ENCODE results near the gene LGALS9.
"Not testable (repeated sequence)": the region's sequence is repeated elsewhere in the genome, so short reads cannot be mapped to it uniquely, and the experiment has no call there.

LGALS9 gene

DNA sequence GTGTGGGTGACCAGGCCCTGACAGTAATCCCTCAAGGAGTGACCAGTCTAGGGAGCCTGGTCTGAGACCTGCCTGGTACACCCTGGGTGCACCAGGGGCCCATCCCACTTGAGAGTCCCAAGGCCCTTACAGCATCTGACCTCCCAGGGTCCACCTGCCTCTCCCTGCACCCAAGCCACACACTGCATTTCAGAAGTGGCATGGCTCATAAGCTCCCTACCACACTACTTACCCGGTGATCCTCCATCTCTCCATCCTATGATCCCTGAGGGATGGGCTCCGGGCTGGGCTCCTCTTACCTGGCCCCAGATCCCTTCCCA, 40.6 kb downstream of the LGALS9 start:
- no peak overlapping the region for H3K4me3 ChIP-seq (ENCODE audit: low read depth, low read length)
- TF ChIP-seq, protein P1, sequence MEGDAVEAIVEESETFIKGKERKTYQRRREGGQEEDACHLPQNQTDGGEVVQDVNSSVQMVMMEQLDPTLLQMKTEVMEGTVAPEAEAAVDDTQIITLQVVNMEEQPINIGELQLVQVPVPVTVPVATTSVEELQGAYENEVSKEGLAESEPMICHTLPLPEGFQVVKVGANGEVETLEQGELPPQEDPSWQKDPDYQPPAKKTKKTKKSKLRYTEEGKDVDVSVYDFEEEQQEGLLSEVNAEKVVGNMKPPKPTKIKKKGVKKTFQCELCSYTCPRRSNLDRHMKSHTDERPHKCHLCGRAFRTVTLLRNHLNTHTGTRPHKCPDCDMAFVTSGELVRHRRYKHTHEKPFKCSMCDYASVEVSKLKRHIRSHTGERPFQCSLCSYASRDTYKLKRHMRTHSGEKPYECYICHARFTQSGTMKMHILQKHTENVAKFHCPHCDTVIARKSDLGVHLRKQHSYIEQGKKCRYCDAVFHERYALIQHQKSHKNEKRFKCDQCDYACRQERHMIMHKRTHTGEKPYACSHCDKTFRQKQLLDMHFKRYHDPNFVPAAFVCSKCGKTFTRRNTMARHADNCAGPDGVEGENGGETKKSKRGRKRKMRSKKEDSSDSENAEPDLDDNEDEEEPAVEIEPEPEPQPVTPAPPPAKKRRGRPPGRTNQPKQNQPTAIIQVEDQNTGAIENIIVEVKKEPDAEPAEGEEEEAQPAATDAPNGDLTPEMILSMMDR (IDR thresholded peaks at IDR 0.05; ENCODE audit: low read depth, low read length), result no peak

- H3K4me3 ChIP-seq (ENCODE audit: low read depth, low read length), result not testable (repeated sequence)
Observed at GRCh38 chr17:27671977-27672480, 41.0 kb downstream of the LGALS9 start.

- no peak overlapping the region for H3K4me3 ChIP-seq (ENCODE audit: low read depth, low read length)
- TF ChIP-seq, protein P1 (IDR thresholded peaks at IDR 0.05; ENCODE audit: low read depth, low read length), result no peak
Observed at GRCh38 chr17:27674335-27674734, 43.3 kb downstream of the LGALS9 start.

DNA sequence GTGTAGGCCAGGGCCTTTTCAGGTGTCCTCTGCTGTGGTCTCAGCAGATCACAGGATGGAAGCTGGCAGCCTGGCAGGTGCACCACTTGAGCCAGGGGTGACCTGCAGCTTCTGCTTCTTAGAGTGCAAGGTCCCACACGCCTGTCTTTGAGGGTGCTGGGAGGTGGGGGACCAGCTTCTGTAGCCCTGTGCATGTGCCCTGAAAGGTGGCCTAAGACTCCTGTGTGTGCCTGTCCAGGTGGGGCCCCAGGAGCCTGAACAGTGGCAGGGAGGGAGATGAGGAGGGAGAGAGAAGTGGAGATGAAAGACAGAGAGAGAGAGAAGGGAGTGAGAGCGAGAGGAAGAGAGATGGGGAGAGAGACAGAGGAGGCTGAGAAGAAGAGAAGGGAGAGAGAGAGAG, 46.2 kb downstream of the LGALS9 start:
- no peak overlapping the region for H3K4me3 ChIP-seq (ENCODE audit: low read depth, low read length)
- TF ChIP-seq, protein P1 (IDR thresholded peaks at IDR 0.05; ENCODE audit: low read depth, low read length), result no peak

DNA sequence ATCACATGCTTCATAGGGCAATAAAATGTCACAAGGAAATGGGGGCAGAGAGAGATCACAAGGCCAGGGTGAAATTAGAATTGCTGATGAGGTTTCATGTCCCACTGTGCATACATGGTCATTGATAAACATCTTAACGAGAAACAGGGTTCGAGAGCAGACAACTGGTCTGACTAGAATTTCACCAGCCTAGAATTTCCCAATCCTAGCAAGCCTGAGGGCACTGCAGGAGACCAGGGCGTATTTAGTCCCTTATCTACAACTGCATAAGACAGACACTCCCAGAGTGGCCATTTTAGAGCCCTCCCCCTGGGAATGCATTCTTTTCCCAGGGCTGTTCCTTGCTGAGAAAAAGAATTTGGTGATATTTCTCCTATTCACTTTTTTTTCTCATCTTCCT, 55.3 kb downstream of the LGALS9 start:
- not testable (repeated sequence) for H3K4me3 ChIP-seq (ENCODE audit: low read depth, low read length)

DNA sequence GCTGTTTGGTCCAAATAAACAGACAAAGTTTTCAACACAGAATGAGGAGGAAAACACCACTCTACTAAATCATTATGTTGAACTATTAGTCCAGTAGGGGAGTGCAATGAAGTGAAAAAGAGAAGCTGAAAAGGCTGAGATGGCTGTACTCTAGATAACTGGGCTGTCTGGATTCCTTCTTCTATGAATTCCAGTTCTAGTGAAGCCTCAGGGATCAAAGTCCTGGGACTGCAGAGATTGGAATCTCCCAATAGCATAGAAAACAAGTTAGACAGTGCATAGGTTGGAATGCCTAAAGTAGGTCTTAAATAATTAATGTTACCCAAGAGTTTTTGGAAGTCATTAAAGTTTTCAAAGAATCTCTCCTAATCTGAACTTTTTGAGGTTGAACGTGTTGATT, 59.9 kb downstream of the LGALS9 start:
- TF ChIP-seq, protein P1 (IDR thresholded peaks at IDR 0.05; ENCODE audit: low read depth, low read length), result no peak
- no peak overlapping the region for H3K4me3 ChIP-seq (ENCODE audit: low read depth, low read length)

DNA sequence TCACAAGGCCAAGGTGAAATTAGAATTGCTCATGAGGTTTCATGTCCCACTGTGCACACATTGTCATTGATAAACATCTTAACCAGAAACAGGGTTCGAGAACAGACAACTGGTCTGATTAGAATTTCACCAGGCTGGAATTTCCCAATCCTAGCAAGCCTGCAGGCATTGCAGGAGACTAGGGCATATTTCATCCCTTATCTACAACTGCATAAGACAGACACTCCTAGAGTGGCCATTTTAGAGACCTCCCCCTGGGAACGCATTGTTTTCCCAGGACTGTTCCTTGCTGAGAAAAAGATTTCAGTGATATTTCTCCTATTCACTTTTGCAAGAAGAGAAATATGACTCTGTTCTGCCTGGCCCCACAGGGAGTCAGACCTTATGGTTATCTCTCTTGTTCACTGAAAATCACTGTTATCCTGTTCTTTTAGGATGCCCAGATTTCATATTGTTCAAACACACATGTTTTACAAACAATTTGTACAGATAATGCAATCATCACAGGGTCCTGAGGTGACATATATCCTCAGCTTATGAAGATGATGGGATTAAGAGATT, 64.3 kb downstream of the LGALS9 start:
- not testable (repeated sequence) for H3K4me3 ChIP-seq (ENCODE audit: low read depth, low read length)

All from WI38 (cell line).